HCEC 1CT (cell line): ENCODE measurements around the gene ZFPL1.

Experiments
- DNase-seq: peaks from one replicate; pipeline ENCODE4 v3.0.0-alpha.2; 2017

ZFPL1 gene

GRCh38 chr11:65060913-65061408, 23.1 kb upstream of the ZFPL1 start:
- DNase-seq: no peak

- DNase-seq: no peak
Measured at GRCh38 chr11:65063532-65063931, 20.5 kb upstream of the ZFPL1 start.

- no peak for DNase-seq
Measured at GRCh38 chr11:65064847-65065240, 19.2 kb upstream of the ZFPL1 start.

GRCh38 chr11:65065851-65066250, 18.2 kb upstream of the ZFPL1 start:
- DNase-seq: no peak

GRCh38 chr11:65066315-65066714, 17.7 kb upstream of the ZFPL1 start:
- no peak for DNase-seq

- no peak for DNase-seq
Measured at GRCh38 chr11:65066805-65067291, 17.2 kb upstream of the ZFPL1 start.

- DNase-seq: no peak
Measured at GRCh38 chr11:65067446-65067845, 16.6 kb upstream of the ZFPL1 start.

GRCh38 chr11:65069217-65069616, 14.8 kb upstream of the ZFPL1 start:
- no peak for DNase-seq

GRCh38 chr11:65071907-65072630, 12.0 kb upstream of the ZFPL1 start:
- DNase-seq: no peak

GRCh38 chr11:65072631-65072966, 11.4 kb upstream of the ZFPL1 start:
- no peak for DNase-seq

- DNase-seq: peak; percentile 17
Measured at GRCh38 chr11:65077451-65077850, 6.6 kb upstream of the ZFPL1 start.

GRCh38 chr11:65078151-65078550, 5.9 kb upstream of the ZFPL1 start:
- peak; percentile 27 for DNase-seq

GRCh38 chr11:65078786-65079342, 5.2 kb upstream of the ZFPL1 start:
- DNase-seq: no peak

- no peak for DNase-seq
Measured at GRCh38 chr11:65083134-65083833, 738 bp upstream of the ZFPL1 start.

GRCh38 chr11:65084598-65085375, 765 bp downstream of the ZFPL1 start:
- DNase-seq: no peak

- DNase-seq: no peak
Measured at GRCh38 chr11:65085446-65085845, 1.4 kb downstream of the ZFPL1 start.

GRCh38 chr11:65086809-65087208, 2.8 kb downstream of the ZFPL1 start:
- DNase-seq: no peak

GRCh38 chr11:65087216-65087615, 3.2 kb downstream of the ZFPL1 start:
- no peak for DNase-seq

GRCh38 chr11:65087827-65088226, 3.8 kb downstream of the ZFPL1 start:
- no peak for DNase-seq

- no peak for DNase-seq
Measured at GRCh38 chr11:65089621-65090020, 5.6 kb downstream of the ZFPL1 start.

- DNase-seq: no peak
Measured at GRCh38 chr11:65090628-65091027, 6.6 kb downstream of the ZFPL1 start.

- no peak for DNase-seq
Measured at GRCh38 chr11:65095427-65095826, 11.4 kb downstream of the ZFPL1 start.
